Mesendoderm (in vitro differentiated cells): Measurements from ENCODE around the gene KRTAP10-12.

ENCODE experiments used
- DNase-seq: peaks from one replicate; pipeline ENCODE4 v3.0.0; 2013
- H2AK5ac ChIP-seq: 2 replicates; pipeline ENCODE4 v1.6.1; 2013; ENCODE audit warnings: low read length, inconsistent platforms
- H2BK120ac ChIP-seq: 2 replicates; pipeline ENCODE4 v1.6.1; 2013; ENCODE audit warnings: low read depth, mild to moderate bottlenecking, low read length, moderate library complexity, mixed read lengths
- H2BK15ac ChIP-seq: replicated peaks from 2 replicates; pipeline ENCODE4 v1.6.1; 2013; ENCODE audit warnings: low read depth, mild to moderate bottlenecking, moderate library complexity
- H2BK5ac ChIP-seq: 2 replicates; pipeline ENCODE4 v1.6.1; 2013; ENCODE audit warnings: low read length, inconsistent platforms
- H3K18ac ChIP-seq: 2 replicates; pipeline ENCODE4 v1.6.1; 2013; ENCODE audit warnings: mild to moderate bottlenecking, low read length, mixed read lengths
- H3K23ac ChIP-seq: one replicate; pipeline ENCODE4 v1.6.1; 2013; ENCODE audit warnings: low read length
- H3K27ac ChIP-seq: 2 replicates; pipeline ENCODE4 v1.5.1; 2013; ENCODE audit warnings: low read depth, mild to moderate bottlenecking, inconsistent platforms, low read length, moderate library complexity
- H3K27me3 ChIP-seq: 2 replicates; pipeline ENCODE4 v1.6.1; 2013; ENCODE audit warnings: low read length, control low read depth, mild to moderate bottlenecking, inconsistent platforms; ENCODE audit not compliant: insufficient read depth, poor library complexity
- H3K36me3 ChIP-seq: 2 replicates; pipeline ENCODE4 v1.6.1; 2013; ENCODE audit warnings: low read length, inconsistent platforms; ENCODE audit not compliant: control insufficient read depth, insufficient read depth
- H3K4ac ChIP-seq: one replicate; pipeline ENCODE4 v1.6.1; 2013; ENCODE audit warnings: low read depth, mild to moderate bottlenecking, low read length, moderate library complexity
- H3K4me1 ChIP-seq: 2 replicates; pipeline ENCODE4 v1.6.1; 2013; ENCODE audit warnings: low read depth, low read length, inconsistent platforms; ENCODE audit not compliant: control insufficient read depth
- H3K4me2 ChIP-seq: 2 replicates; pipeline ENCODE4 v1.6.1; 2013; ENCODE audit warnings: low read length
- H3K4me3 ChIP-seq: 2 replicates; pipeline ENCODE4 v1.5.1; 2013; ENCODE audit warnings: mild to moderate bottlenecking, low read length
- H3K56ac ChIP-seq: one replicate; pipeline ENCODE4 v1.6.1; 2013; ENCODE audit warnings: low read length
- H3K79me1 ChIP-seq: 2 replicates; pipeline ENCODE4 v1.6.1; 2013; ENCODE audit warnings: low read length, inconsistent platforms
- H3K79me2 ChIP-seq: 2 replicates; pipeline ENCODE4 v1.6.1; 2013; ENCODE audit warnings: mild to moderate bottlenecking, low read length; ENCODE audit not compliant: control insufficient read depth, insufficient read depth
- H3K9ac ChIP-seq: 2 replicates; pipeline ENCODE4 v1.6.1; 2013; ENCODE audit warnings: low read length, inconsistent platforms
- H4K5ac ChIP-seq: one replicate; pipeline ENCODE4 v1.6.1; 2013; ENCODE audit warnings: low read length
- H4K8ac ChIP-seq: one replicate; pipeline ENCODE4 v1.6.1; 2013; ENCODE audit warnings: low read depth, mild to moderate bottlenecking, control low read depth, low read length, moderate library complexity
- WGBS: extraction: QIAGEN DNeasy Blood & Tissue Kit; methylation state at CpG from one replicate; pipeline ENCODE4 v1.1.7; 2013; ENCODE audit warnings: low lambda C conversion rate, missing lambda C conversion rate; ENCODE audit not compliant: insufficient coverage; ENCODE audit errors: extremely low coverage; 5-methylcytosine and 5-hydroxymethylcytosine counted together

KRTAP10-12 gene

DNA sequence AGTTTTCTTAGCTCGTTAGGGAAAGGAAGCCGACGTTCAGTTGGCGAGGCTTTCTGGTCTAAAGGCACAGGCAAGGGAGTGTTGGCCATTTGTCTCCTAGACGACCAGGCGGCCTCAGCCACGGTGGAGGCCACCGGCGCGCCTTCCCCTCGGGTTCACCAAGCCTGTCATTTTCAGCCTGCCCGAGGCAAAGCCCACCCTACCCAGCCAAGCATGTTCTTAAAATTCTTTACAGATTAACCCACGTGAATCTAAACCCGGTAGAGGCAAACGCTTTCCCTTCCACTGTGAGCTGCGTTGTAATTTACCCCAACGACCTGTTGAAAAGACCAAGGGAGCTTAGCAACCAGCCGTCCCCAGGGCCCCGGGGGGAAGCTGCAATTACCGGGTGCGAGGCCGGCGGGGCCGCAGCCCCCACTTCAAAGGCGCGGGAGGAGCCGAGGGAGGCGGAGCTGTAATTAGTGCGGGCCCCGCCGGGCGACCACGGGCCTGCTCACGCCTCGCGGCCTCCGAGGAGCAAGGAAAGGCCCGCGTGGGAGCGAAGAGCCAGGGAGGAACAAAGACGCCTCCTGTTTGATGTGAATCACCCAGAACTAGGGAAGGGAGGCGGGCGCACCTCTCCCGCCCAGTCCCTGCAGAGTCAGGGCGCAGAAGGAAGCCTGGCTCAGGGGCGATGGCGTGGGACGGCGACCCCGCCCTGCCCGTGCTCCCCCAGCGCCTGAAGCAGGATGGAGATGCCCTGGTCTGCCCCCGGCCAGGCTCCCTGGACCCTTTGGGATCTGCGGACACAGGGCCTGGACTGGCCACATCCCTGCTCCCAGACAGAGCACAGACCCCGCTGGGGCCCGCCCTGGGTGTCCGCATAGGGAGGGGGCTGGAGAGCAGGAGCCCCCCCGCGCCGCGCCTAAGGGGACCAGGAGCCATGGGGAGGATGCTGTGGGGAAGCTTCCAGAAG is 26.5 kb downstream of the KRTAP10-12 start:
- Histone ChIP-seq H3K27ac (no peak overlapping the region), H3K23ac (no peak overlapping the region), H3K4me3 (no peak overlapping the region), H3K18ac (peak overlapping the region; percentile 23), H3K79me1 (no peaks in the 10 kb centered on the region), H3K36me3 (no peaks in the 10 kb centered on the region), H2BK120ac (no peak overlapping the region), H3K4me1 (no peaks in the 10 kb centered on the region), H4K8ac (no peak overlapping the region), H2BK5ac (no peak overlapping the region), H4K5ac (no peak overlapping the region), H3K79me2 (no peaks in the 10 kb centered on the region), H3K56ac (peak overlapping the region; percentile 56), H3K27me3 (no peaks in the 10 kb centered on the region), H2BK15ac (no peak overlapping the region), H2AK5ac (no peak overlapping the region), H3K9ac (peak overlapping the region; percentile 44), H3K4ac (no peak overlapping the region), H3K4me2 (peak overlapping the region; percentile 46)
- DNase-seq, result peak; percentile 64
- no CpG with 5 or more reads among the region's 61 CpGs for WGBS

- Histone ChIP-seq H3K9ac (no peak overlapping the region), H2AK5ac (no peak overlapping the region), H3K56ac (no peak overlapping the region), H4K5ac (no peak overlapping the region), H3K18ac (no peak overlapping the region), H2BK15ac (no peak overlapping the region), H3K36me3 (no peaks in the 10 kb centered on the region), H3K4me3 (no peak overlapping the region), H3K79me2 (no peaks in the 10 kb centered on the region), H3K27ac (no peak overlapping the region), H3K4me1 (no peaks in the 10 kb centered on the region), H3K79me1 (no peaks in the 10 kb centered on the region), H2BK120ac (no peak overlapping the region), H2BK5ac (no peak overlapping the region), H3K4me2 (no peak overlapping the region), H3K23ac (no peak overlapping the region), H4K8ac (no peak overlapping the region), H3K4ac (no peak overlapping the region), H3K27me3 (no peaks in the 10 kb centered on the region)
- WGBS, result no CpG with 5 or more reads among the region's 7 CpGs
- DNase-seq, result no peak
These were observed 27.2 kb downstream of the KRTAP10-12 start for GRCh38 chr21:44724196-44724595.

DNA sequence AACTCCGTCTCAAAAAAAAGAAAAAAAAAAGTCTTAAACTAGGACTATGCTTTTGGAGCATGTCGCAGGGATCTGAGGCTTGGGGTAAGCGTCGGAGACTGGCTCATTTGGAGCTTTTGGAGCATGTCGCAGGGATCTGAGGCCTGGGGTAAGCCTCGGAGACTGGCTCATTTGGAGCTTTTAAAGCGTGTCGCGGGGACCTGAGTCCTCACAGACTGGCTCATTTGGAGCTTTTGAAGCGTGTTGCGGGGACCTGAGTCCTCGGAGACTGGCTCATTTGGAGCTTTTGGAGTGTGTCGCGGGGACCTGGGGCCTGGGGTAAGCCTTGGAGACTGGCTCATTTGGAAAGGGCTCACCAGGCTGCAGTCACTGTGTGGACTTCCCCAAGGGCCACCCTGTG is 28.0 kb downstream of the KRTAP10-12 start:
- Histone ChIP-seq H3K36me3 (no peaks in the 10 kb centered on the region), H3K23ac (no peak overlapping the region), H3K79me2 (no peaks in the 10 kb centered on the region), H3K27me3 (no peaks in the 10 kb centered on the region), H2AK5ac (no peak overlapping the region), H2BK15ac (no peak overlapping the region), H3K4me2 (no peak overlapping the region), H3K9ac (no peak overlapping the region), H3K56ac (no peak overlapping the region), H3K18ac (no peak overlapping the region), H3K4me1 (no peaks in the 10 kb centered on the region), H4K8ac (no peak overlapping the region), H3K79me1 (no peaks in the 10 kb centered on the region), H2BK5ac (no peak overlapping the region), H3K27ac (no peak overlapping the region), H4K5ac (no peak overlapping the region), H3K4me3 (no peak overlapping the region), H3K4ac (no peak overlapping the region), H2BK120ac (no peak overlapping the region)
- no peak for DNase-seq
- WGBS, result no CpG with 5 or more reads among the region's 14 CpGs

- no CpG with 5 or more reads among the region's 6 CpGs for WGBS
- Histone ChIP-seq H3K36me3 (no peaks in the 10 kb centered on the region), H3K4me3 (no peak overlapping the region), H2BK5ac (no peak overlapping the region), H4K5ac (no peak overlapping the region), H2AK5ac (no peak overlapping the region), H3K4me1 (no peaks in the 10 kb centered on the region), H3K18ac (no peak overlapping the region), H3K9ac (no peak overlapping the region), H3K56ac (peak overlapping the region; percentile 15), H3K23ac (no peak overlapping the region), H3K79me2 (no peaks in the 10 kb centered on the region), H4K8ac (no peak overlapping the region), H3K4ac (no peak overlapping the region), H2BK15ac (no peak overlapping the region), H3K27ac (no peak overlapping the region), H2BK120ac (no peak overlapping the region), H3K27me3 (no peaks in the 10 kb centered on the region), H3K4me2 (no peak overlapping the region), H3K79me1 (no peaks in the 10 kb centered on the region)
- DNase-seq, result no peak
These were observed 29.9 kb downstream of the KRTAP10-12 start for GRCh38 chr21:44726826-44727225.

GRCh38 chr21:44727321-44727720 is 30.3 kb downstream of the KRTAP10-12 start:
- H2AK5ac ChIP-seq, result no peak overlapping the region
- no peak overlapping the region for H3K4me2 ChIP-seq
- H3K79me2 ChIP-seq, result no peaks in the 10 kb centered on the region
- H3K79me1 ChIP-seq, result no peaks in the 10 kb centered on the region
- no peak overlapping the region for H3K9ac ChIP-seq
- H3K27me3 ChIP-seq, result no peaks in the 10 kb centered on the region
- no CpG with 5 or more reads among the region's 8 CpGs for WGBS
- H2BK15ac ChIP-seq, result no peak overlapping the region
- DNase-seq, result no peak
- no peak overlapping the region for H3K56ac ChIP-seq
- no peak overlapping the region for H3K4me3 ChIP-seq
- no peak overlapping the region for H3K27ac ChIP-seq
- no peak overlapping the region for H4K8ac ChIP-seq
- H3K4ac ChIP-seq, result no peak overlapping the region
- no peak overlapping the region for H3K23ac ChIP-seq
- no peaks in the 10 kb centered on the region for H3K36me3 ChIP-seq
- no peak overlapping the region for H2BK5ac ChIP-seq
- H3K4me1 ChIP-seq, result no peaks in the 10 kb centered on the region
- no peak overlapping the region for H4K5ac ChIP-seq
- no peak overlapping the region for H3K18ac ChIP-seq
- no peak overlapping the region for H2BK120ac ChIP-seq
